Central memory CD4-positive, alpha-beta T cell (primary cell): ENCODE results near the gene NALCN.

ENCODE experiments used
- DNase-seq: peaks from one replicate; pipeline ENCODE4 v3.0.0; 2022

Gene NALCN

DNA sequence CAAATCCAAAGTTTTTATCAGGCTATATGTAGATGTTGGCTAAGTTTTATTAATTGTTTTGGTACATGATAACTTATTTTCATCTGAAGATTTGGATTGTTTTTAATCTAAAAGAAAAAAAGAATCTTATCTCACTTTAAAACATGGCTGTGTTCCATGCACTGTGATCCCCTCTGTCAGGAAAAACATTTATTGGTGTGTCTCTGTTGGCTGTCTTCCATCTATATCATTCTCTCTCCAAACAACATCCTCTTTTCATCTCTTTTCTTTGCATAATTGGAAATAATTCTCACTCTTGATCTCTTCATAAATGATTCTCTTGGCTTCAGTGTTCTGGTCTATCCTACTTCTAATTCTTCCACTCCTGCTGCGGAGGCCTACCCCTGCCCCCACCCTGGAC lies 4.2 kb downstream of the NALCN start:
- DNase-seq = no peak

DNA sequence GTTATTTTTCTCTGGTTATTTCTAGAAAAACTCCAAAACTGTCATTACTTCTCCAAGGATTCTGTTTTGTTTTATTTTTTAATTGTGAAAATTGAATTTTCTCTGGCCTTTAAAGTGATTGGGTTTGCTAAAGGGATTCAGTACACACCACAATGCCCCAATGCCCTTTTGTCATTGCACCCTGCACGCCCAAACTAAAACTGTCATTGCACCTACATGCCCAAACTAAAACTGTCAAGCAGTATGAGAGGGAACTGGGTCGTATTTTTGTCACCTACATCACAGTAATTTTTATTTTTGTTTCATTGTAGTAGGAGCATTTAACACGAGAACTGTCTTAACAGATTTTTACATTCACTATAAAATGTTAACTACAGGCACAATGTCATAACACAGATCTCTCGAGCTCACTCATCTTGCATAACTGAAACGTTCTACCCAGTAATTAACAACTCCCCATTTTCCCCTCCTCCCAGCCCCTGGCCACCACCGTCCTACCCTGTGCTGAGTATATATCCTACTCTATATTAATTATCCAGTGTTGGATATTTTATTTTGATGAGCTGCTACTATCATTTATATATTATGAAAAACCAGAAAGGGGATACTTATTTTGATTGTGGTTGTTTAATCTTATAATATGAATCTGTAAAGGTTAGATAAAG lies 7.2 kb downstream of the NALCN start:
- DNase-seq = no peak

DNA sequence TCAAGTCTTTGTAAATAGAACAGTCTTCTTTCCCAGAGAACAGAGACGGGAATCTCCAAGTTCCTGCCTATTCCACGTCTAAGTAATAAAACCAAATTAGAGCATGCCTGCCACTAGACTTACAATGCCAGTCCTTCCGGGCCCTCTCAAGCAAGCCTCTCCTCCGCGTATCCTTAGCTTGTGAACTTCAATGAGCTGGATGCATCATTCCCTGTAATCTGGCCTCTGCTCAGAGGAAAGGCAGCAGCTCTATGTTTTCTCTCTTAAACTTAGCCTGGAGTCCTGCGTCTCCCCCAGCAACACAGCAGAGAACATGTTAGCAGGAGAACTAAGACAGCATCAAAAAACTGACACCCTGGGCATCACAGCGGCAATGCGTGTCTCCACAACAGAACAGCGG lies 8.2 kb downstream of the NALCN start:
- DNase-seq = no peak

DNA sequence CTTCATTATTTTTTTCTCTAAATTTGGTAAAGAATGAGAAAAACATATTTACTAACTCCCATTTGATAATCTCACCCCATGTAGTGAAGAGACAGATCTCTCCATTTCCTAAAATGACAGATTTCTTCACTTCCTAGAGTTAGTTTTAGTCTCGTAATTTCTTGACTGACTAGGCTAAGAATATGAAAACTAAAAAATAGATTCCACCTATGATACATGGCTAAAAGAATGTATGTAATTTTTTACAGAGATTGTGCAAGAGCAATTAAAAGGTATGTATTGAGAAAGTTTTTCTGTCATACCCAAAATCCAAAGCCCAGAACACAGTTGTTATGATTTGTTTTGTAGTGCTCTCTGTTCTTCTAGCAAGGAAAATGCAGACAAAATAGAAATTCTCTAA lies 9.5 kb downstream of the NALCN start:
- DNase-seq = no peak

- DNase-seq = no peak
These were observed 15.1 kb downstream of the NALCN start for GRCh38 chr13:101401196-101401595.

DNA sequence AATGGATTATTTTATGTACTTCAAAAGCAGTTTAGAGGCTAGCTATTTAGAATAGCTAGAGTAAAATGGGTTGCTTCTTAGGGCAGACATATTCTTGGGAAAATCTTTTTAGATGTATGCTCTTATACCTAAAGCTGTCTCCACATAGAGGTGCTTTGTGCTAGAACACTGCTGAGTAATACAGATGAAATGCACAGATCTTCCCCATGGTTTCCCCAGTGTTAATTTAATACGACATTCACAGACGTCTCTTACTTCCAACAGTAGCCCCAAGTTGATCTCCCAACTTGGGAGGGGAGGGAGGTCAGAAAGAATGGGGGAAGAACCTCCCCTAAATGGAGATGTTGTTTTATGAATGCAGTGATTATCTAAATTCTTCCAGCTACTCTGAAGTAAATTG lies 16.9 kb downstream of the NALCN start:
- no peak for DNase-seq

- DNase-seq = no peak
These were observed 17.4 kb downstream of the NALCN start for GRCh38 chr13:101398920-101399319.

GRCh38 chr13:101398191-101398590 lies 18.1 kb downstream of the NALCN start:
- DNase-seq = no peak

DNA sequence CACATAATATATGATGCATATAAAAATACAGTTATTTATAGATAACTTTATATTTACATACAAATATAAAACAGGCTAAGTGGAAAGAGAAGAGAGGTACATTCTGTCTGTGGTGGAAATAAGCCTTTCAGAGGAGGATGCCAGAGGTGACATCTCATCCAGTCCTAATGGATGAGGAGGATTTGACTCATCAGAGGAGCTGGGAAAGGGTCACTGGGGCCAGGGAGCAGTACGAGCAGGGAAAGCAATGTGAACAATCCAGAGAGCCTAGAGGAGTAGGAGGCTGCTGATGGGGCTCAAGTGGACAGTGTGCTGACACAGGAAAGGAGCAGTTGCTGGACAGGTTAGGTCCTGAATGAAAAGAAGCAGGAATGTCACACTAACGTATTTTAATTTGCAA lies 18.6 kb downstream of the NALCN start:
- no peak for DNase-seq

- DNase-seq = no peak
These were observed 21.7 kb downstream of the NALCN start for GRCh38 chr13:101394605-101395004.

GRCh38 chr13:101393140-101393539 lies 23.2 kb downstream of the NALCN start:
- no peak for DNase-seq

DNA sequence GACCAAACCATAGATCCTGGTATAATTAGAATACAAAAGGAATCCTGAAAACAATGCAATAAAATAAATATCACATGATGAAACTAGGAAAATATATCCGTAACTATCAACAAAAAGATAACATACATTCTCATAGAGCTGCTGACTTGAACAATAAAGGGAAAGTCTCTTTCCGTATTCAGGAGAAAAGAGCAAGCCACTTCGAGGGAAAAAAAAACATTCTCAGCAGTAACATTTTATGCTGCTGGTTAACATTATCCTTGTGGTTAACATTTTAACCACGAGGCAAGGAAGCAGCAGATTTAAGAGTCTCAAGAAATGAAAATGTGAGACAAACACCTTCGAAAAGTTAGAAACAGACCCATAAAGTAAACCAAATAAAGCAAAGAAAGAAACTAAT lies 25.8 kb downstream of the NALCN start:
- no peak for DNase-seq

DNA sequence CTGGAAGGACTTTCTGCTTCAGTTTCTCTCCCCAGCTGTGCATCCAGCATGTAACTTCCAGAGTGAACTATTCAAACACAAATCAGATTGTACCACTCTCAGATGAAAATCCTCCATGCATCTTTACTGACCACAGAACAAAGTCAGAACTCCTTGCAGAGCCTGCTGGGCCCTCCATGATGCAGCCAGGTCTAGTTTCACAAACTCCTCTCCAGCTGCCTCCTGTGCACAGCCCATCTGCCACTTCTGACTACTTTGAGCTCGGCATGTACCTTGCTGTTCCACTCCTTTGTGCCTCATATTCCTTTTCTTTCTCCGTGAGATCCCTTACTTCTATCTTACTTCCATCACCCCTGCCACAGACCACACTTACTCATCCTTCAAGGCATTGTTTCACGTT lies 31.4 kb downstream of the NALCN start:
- DNase-seq = no peak

GRCh38 chr13:101383595-101383994 lies 32.7 kb downstream of the NALCN start:
- DNase-seq = no peak

DNA sequence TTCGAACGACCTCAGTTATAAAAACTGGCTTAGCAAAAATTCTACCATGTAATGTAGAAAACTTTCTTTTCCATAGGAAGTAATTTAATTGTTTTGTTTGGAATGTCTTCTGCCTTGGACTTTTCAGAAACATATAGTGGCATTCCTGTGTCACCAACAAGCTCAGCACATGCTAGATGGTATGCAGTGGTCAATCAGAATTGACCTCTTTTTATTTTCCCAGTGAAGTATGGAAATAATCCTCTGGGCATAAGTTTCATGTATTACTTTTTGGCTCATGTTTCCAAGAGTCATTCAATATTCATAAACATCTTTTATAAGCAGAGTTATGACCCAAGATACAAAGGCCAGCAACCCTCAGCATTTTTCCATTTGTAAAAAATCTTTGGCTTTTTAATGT lies 33.6 kb downstream of the NALCN start:
- DNase-seq = no peak

GRCh38 chr13:101382086-101382485 lies 34.2 kb downstream of the NALCN start:
- DNase-seq = no peak

- no peak for DNase-seq
These were observed 55.8 kb downstream of the NALCN start for GRCh38 chr13:101360525-101360924.

GRCh38 chr13:101354895-101355294 lies 61.4 kb downstream of the NALCN start:
- DNase-seq = no peak

- no peak for DNase-seq
These were observed 69.2 kb downstream of the NALCN start for GRCh38 chr13:101346942-101347728.

GRCh38 chr13:101346161-101346560 lies 70.1 kb downstream of the NALCN start:
- DNase-seq = no peak

GRCh38 chr13:101343128-101343787 lies 73.0 kb downstream of the NALCN start:
- no peak for DNase-seq

DNA sequence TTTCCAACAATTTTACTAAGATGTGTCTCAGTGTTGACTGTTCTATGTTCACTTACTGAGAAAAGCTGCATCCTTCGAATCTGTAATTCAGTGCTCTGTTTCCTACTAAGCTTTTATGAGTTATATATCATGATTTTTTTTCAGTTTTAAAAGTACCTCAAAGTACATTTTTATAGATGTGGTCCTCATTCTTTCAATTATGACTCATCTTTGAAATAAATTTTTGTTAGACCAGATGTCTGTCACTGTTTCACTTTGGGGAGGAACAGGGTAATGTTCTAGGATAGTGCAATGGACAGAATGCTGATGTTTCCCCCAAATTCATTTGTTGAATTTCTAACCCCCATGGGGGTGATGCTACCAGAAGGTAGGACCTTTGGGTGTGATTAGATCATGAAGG lies 74.8 kb downstream of the NALCN start:
- no peak for DNase-seq

DNA sequence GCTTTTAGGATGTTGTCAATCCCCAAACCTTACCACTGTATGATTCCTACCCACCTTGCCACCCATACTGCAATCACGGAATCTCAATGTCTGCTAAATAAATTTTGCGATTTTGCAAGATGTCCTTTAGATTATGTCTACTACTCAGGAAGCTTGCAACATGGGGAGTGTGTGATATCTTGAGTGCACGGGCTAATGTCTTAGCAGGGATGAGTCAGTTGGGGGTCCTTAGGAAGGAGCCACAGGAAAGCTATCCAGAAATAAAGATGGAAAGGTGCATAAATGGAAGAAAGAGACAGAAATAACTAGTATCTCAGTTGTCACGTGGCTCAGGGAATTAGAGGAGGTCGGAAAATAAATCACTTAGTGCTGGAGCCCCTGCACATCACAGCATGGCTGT lies 77.1 kb downstream of the NALCN start:
- no peak for DNase-seq

DNA sequence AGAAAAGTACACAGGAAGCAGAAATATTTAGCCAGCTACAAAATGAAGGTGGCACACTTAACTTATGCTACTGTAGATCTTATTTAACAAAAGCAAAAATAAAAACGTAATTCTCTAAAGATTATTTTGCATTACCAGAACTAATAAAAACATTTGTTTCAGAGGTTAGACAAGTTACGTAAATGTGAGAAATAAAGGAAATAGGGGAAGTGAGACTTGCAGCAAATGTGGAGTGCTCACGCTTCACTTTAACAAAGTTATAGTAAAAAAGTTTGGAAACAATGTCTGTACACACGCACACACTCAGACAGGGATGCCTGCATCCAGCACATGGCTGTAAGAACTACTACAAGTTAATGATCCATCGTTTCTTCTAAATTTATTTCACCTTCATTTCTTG lies 83.7 kb downstream of the NALCN start:
- no peak for DNase-seq
